T-cell (primary cell): ENCODE data around the gene ADSL. TPM values are rescaled to one million over a fixed set of nuclear protein-coding genes. Genes with fewer than 3 reads are reported as not detected.
A peak's percentile ranks its signal among the peaks of the same experiment; 100 is the strongest.

Source experiments
- ATAC-seq, 4 experiments: fragments of 200-7000 bp in 3 of 4; fragments of 150-1000 bp in 1 of 4; cut with Tn5 transposase; replicated peaks in 1 of 4; 1 replicate in 3 of 4; 2 replicates in 1 of 4; pipeline ENCODE4 v1.10.0; 2021; ENCODE audit warnings: moderate library complexity in 3 of 4, mild to moderate bottlenecking in 2 of 4, moderate number of reproducible peaks in 1 of 4
- CTCF ChIA-PET, 2 donors: fragments of 300-600 bp; sonication (Branson Sonifier 250); formaldehyde crosslinking; loops; one replicate each; lab custom pipeline; 2022; ENCODE audit warnings: antibody characterized with exemption in 2 of 2; lab: Charles Lee
- POLR2A ChIA-PET, 2 donors: fragments of 300-600 bp; sonication (Branson Sonifier 250); formaldehyde crosslinking; loops; one replicate each; lab custom pipeline; 2022; ENCODE audit warnings: antibody characterized with exemption in 2 of 2; lab: Charles Lee
- DNase-seq, 35 experiments: peaks; one replicate each; pipeline versions ENCODE4 v3.0.0 to v3.0.0-alpha.2; 2013 to 2023
- H3K27ac ChIP-seq: one replicate; pipeline ENCODE4 v1.5.1; 2013; ENCODE audit warnings: low read length
- H3K27me3 ChIP-seq, 2 experiments: replicated peaks in 1 of 2; 1 replicate in 1 of 2; 2 replicates in 1 of 2; pipeline versions ENCODE4 v1.6.1 to v1.7.0; 2013; ENCODE audit warnings: low read length in 1 of 2, mixed read lengths in 1 of 2; ENCODE audit not compliant: control insufficient read depth in 2 of 2, insufficient read depth in 2 of 2; ENCODE audit errors: extremely low read depth in 1 of 2
- H3K36me3 ChIP-seq, 2 donors: 1 replicate in 1 of 2; 2 replicates in 1 of 2; pipeline versions ENCODE4 v1.6.1 to v1.7.0; 2013; ENCODE audit warnings: low read length in 1 of 2; ENCODE audit not compliant: control insufficient read depth in 2 of 2, insufficient read depth in 1 of 2; ENCODE audit errors: extremely low read depth in 1 of 2
- H3K4me1 ChIP-seq, 2 experiments: 1 replicate in 1 of 2; 2 replicates in 1 of 2; pipeline versions ENCODE4 v1.6.1 to v1.7.0; 2013; ENCODE audit warnings: low read length in 2 of 2, mixed read lengths in 1 of 2; ENCODE audit not compliant: insufficient read depth in 2 of 2, control insufficient read depth in 1 of 2; ENCODE audit errors: extremely low read depth in 1 of 2
- H3K4me3 ChIP-seq, 2 donors: 1 replicate in 1 of 2; 2 replicates in 1 of 2; pipeline versions ENCODE4 v1.5.1 to v1.7.0; 2013; ENCODE audit warnings: mild to moderate bottlenecking in 2 of 2, low read length in 1 of 2, moderate library complexity in 1 of 2; ENCODE audit not compliant: control insufficient read depth in 1 of 2; ENCODE audit errors: extremely low read depth in 1 of 2
- H3K9me3 ChIP-seq: 2 replicates; pipeline ENCODE4 v1.7.0; 2013
- H3K27ac Mint-ChIP-seq, 2 donors: one replicate each; pipeline ENCODE4 v1.8.0; 2020 to 2021; ENCODE audit warnings: mild to moderate bottlenecking in 2 of 2, mixed read lengths in 2 of 2
- H3K27me3 Mint-ChIP-seq, 2 donors: one replicate each; pipeline ENCODE4 v1.8.0; 2021 to 2022; ENCODE audit warnings: mixed read lengths in 2 of 2
- H3K36me3 Mint-ChIP-seq: one replicate; pipeline ENCODE4 v1.8.0; 2021; ENCODE audit warnings: mixed read lengths
- H3K4me1 Mint-ChIP-seq, 3 donors: one replicate each; pipeline ENCODE4 v1.8.0; 2020 to 2022; ENCODE audit warnings: mixed read lengths in 3 of 3, mild to moderate bottlenecking in 1 of 3
- H3K4me3 Mint-ChIP-seq, 3 donors: one replicate each; pipeline ENCODE4 v1.8.0; 2020 to 2022; ENCODE audit warnings: mild to moderate bottlenecking in 3 of 3, mixed read lengths in 3 of 3, moderate library complexity in 3 of 3
- H3K9me3 Mint-ChIP-seq, 3 donors: one replicate each; pipeline ENCODE4 v1.8.0; 2020 to 2022; ENCODE audit warnings: mixed read lengths in 3 of 3
- WGBS: methylation state at CpG from one replicate; pipeline ENCODE4 v1.1.5; 2013; ENCODE audit warnings: missing lambda C conversion rate; ENCODE audit not compliant: insufficient coverage; 5-methylcytosine and 5-hydroxymethylcytosine counted together
- total RNA-seq, 35 experiments: library from RNA in 6 of 35; stranded (reverse) in 6 of 35; fragments of 120-200 nt in 1 of 35; gene quantifications; one replicate each; pipeline versions ENCODE4 v1.2.1 to v1.2.4 and lab custom pipeline; 2013 to 2026

Gene ADSL
- total RNA-seq, 5 donors from 2014 or later (not counting 1 experiment from before 2014, with no cell fraction given): 64.0 to 84.3 (median 75.1) TPM

DNA sequence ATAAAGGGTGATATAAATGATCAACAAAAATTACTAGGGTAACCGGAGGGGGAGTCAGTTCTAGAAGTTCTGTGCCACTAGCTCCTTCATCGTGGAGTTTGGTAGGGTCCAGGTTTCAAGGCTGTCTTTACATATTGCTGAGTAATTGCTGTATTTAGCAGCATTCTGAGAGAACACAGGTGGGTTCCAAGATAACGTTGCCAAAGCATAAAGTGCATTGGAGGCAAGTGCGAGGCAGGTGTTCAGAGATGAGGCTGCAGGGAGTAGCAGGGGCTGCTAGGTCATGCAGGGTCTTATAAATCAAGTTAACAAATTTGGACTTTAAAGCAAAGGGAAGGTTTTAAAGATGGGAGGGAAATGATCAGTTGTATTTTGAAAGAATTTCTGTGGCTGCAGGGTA is 41.9 kb downstream of the ADSL start:
- ATAC-seq: no peak
- WGBS: 58% methylated on average over 4 of the region's 4 CpGs
- no peak overlapping the region for H3K4me3 Mint-ChIP-seq
- no peak for DNase-seq
- Histone ChIP-seq H3K27me3 (no peaks in the 10 kb centered on the region), H3K9me3 (no peaks in the 10 kb centered on the region), H3K36me3 (peaks cover 0 to 2% of the 10 kb centered on the region in 2 donors), H3K4me3 (no peak overlapping the region), H3K4me1 (peaks cover 34% of the 10 kb centered on the region in 2 experiments), H3K27ac (no peak overlapping the region)
- ChIA-PET CTCF (interaction anchor here in 1 of 2 donors (0.5 to 1.1 kb wide), 3 partner anchors 13 to 94 kb away, joined by 3 to 4 read pairs (median 3); no protein-coding TSS in a partner anchor), POLR2A (interaction anchor here in 1 of 2 donors (0.6 to 0.7 kb wide), 2 partner anchors 314 to 327 kb away, joined by 4 read pairs; no protein-coding TSS in a partner anchor)
- peak overlapping the region; percentile 62 to 74 for H3K27ac Mint-ChIP-seq
- H3K9me3 Mint-ChIP-seq: no peaks in the 10 kb centered on the region
- peaks cover 67 to 75% (median 69%) of the 10 kb centered on the region in 3 donors for H3K4me1 Mint-ChIP-seq
- peaks cover 8% of the 10 kb centered on the region for H3K36me3 Mint-ChIP-seq
- H3K27me3 Mint-ChIP-seq: no peaks in the 10 kb centered on the region

DNA sequence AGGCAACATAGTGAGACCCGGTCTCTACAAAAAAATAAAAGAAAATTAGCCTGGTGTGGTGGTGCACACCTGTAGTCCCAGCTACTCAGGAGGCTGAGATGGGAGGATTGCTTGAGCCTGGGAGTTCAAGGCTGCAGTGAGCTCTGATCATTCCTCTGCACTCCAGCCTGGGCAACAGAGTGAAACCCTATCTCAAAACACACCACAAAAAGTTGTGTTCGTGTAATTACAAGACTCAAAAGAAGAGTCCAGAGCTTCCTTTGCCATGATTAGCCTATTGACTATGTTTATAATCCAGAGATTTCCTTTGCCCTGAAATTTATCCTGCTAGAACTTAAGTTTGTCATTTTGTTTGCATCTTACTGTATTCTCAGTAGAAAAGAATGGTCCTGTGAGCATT is 45.1 kb downstream of the ADSL start:
- Histone ChIP-seq H3K27me3 (no peaks in the 10 kb centered on the region), H3K9me3 (no peaks in the 10 kb centered on the region), H3K27ac (no peak overlapping the region), H3K4me3 (no peak overlapping the region), H3K36me3 (peaks cover 0 to 2% of the 10 kb centered on the region in 2 donors), H3K4me1 (peaks cover 23 to 27% of the 10 kb centered on the region in 2 experiments)
- Mint-ChIP-seq H3K4me1 (peaks cover 69 to 79% (median 70%) of the 10 kb centered on the region in 3 donors), H3K27ac (peak overlapping the region; percentile 37 to 46), H3K36me3 (peaks cover 11% of the 10 kb centered on the region), H3K4me3 (no peak overlapping the region), H3K27me3 (no peaks in the 10 kb centered on the region), H3K9me3 (no peaks in the 10 kb centered on the region)
- DNase-seq (no peak), ATAC-seq (no peak)
- ChIA-PET POLR2A (no interaction called here), CTCF (no interaction called here)
- no CpG with 5 or more reads among the region's 2 CpGs for WGBS

DNA sequence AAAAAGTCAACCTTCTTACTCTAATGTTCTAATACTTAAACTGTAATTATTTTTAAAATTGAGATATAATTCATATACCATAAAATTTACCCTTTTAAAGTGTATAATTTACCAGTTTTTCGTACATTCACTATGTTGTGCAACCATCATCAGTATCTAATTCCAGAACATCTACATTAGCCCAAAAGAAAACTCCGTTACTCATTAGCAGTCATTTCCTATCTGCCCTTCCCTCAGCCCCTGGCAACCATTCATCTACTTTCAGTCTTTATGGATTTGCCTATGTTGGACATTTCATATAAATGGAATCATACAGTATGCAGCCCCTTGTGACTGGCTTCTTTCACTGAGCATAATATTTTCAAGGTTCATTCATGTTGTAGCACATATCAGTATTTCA is 46.3 kb downstream of the ADSL start:
- no peak overlapping the region for H3K27ac ChIP-seq
- ChIA-PET POLR2A (interaction anchor here (0.5 to 0.6 kb wide), 3 partner anchors 8 to 65 kb away, joined by 4 to 8 read pairs (median 4); no protein-coding TSS in a partner anchor), CTCF (no interaction called here)
- WGBS: 100% methylated on average over 1 of the region's 2 CpGs
- Mint-ChIP-seq H3K27ac (peak overlapping the region in 1 of 2 donors; percentile 80), H3K9me3 (no peaks in the 10 kb centered on the region), H3K4me1 (peaks cover 72 to 79% (median 73%) of the 10 kb centered on the region in 3 donors), H3K4me3 (no peak overlapping the region), H3K36me3 (peaks cover 14% of the 10 kb centered on the region), H3K27me3 (no peaks in the 10 kb centered on the region)
- ATAC-seq (no peak), DNase-seq (no peak)
- H3K9me3 ChIP-seq: no peaks in the 10 kb centered on the region
- H3K27me3 ChIP-seq: no peaks in the 10 kb centered on the region
- H3K4me3 ChIP-seq: no peak overlapping the region
- peaks cover 0 to 2% of the 10 kb centered on the region in 2 donors for H3K36me3 ChIP-seq
- peaks cover 22 to 30% of the 10 kb centered on the region in 2 experiments for H3K4me1 ChIP-seq

DNA sequence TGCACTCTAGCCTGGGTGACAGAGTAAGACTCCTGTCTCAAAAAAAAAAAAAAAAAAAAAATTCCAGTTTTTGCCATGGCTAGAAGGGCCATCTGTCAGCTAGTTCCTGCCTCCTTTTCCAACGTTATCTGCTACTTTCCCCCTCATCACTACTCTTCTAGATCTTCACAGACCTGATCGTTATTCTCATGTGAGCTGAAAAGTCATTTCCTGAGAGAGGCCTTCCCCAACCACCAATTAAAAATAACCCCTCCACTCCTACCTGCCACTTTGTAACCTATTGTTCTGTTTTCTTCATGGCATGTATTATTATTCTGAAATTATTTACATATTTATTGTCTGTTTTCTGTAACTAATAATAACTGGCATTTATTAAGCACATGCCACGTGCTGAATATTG is 48.3 kb downstream of the ADSL start:
- H3K27me3 Mint-ChIP-seq: no peaks in the 10 kb centered on the region
- no peaks in the 10 kb centered on the region for H3K36me3 ChIP-seq
- peak overlapping the region; percentile 50 to 80 for H3K27ac Mint-ChIP-seq
- H3K4me1 ChIP-seq: peaks cover 23 to 36% of the 10 kb centered on the region in 2 experiments
- H3K4me1 Mint-ChIP-seq: peaks cover 71 to 81% (median 74%) of the 10 kb centered on the region in 3 donors
- no peaks in the 10 kb centered on the region for H3K27me3 ChIP-seq
- no peak overlapping the region for H3K4me3 Mint-ChIP-seq
- H3K9me3 Mint-ChIP-seq: no peaks in the 10 kb centered on the region
- no peaks in the 10 kb centered on the region for H3K9me3 ChIP-seq
- no peak overlapping the region for H3K27ac ChIP-seq
- WGBS: 17% methylated on average over 1 of the region's 3 CpGs
- ATAC-seq: peak in 2 of 4 experiments; percentile 33 to 42
- CTCF ChIA-PET: interaction anchor here (0.6 to 0.7 kb wide), 3 partner anchors 463 to 1392 kb away, joined by 4 to 5 read pairs (median 4); no protein-coding TSS in a partner anchor
- peaks cover 7% of the 10 kb centered on the region for H3K36me3 Mint-ChIP-seq
- POLR2A ChIA-PET: interaction anchor here (0.6 to 0.7 kb wide), 4 partner anchors 88 to 420 kb away, joined by 3 to 7 read pairs (median 3); no protein-coding TSS in a partner anchor
- H3K4me3 ChIP-seq: no peak overlapping the region
- DNase-seq: no peak

DNA sequence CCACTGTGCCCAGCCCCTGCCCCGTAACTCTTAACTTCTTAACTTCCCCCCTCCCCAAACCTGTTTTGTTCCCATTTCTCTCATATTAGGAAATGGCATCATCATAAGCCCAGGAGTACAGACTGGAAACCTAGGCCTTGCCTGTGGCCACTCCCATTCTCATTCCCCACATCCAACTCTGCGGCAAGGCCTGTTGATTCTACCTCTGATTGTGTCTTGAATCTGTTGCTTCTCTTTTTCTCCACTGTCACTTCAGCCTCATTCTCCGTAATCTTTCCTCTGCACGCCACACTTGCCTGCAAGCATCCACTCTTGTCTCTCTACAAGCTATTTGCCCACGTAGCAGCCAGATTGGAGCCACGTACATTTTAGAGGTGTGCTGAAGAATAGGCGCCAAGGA is 49.3 kb downstream of the ADSL start:
- H3K4me1 ChIP-seq: peaks cover 30 to 46% of the 10 kb centered on the region in 2 experiments
- 94% methylated on average over 4 of the region's 7 CpGs for WGBS

GRCh38 chr22:40396882-40397281 is 50.6 kb downstream of the ADSL start:
- POLR2A ChIA-PET: interaction anchor here (0.6 to 1.2 kb wide), 3 partner anchors 12 to 1254 kb away, joined by 3 read pairs; no protein-coding TSS in a partner anchor

More for the DNA sequence above, 49.3 kb downstream of the ADSL start:
- peaks cover 7% of the 10 kb centered on the region for H3K36me3 Mint-ChIP-seq
- no peak overlapping the region for H3K4me3 ChIP-seq
- no peaks in the 10 kb centered on the region for H3K36me3 ChIP-seq
- H3K27me3 Mint-ChIP-seq: no peaks in the 10 kb centered on the region
- H3K27ac Mint-ChIP-seq: peak overlapping the region; percentile 8 to 83
- H3K27me3 ChIP-seq: no peaks in the 10 kb centered on the region
- peak overlapping the region in 1 of 3 donors; percentile 3 for H3K4me3 Mint-ChIP-seq
- peaks cover 76 to 86% (median 78%) of the 10 kb centered on the region in 3 donors for H3K4me1 Mint-ChIP-seq
- no peaks in the 10 kb centered on the region for H3K9me3 Mint-ChIP-seq
- H3K27ac ChIP-seq: no peak overlapping the region
- ATAC-seq: no peak
- H3K9me3 ChIP-seq: no peaks in the 10 kb centered on the region
- CTCF ChIA-PET: no interaction called here
- no peak for DNase-seq
- POLR2A ChIA-PET: interaction anchor here (0.5 to 0.6 kb wide), 2 partner anchors 14 to 50 kb away, joined by 4 to 7 read pairs; no protein-coding TSS in a partner anchor

More at GRCh38 chr22:40396882-40397281, 50.6 kb downstream of the ADSL start:
- no CpG with 5 or more reads among the region's 4 CpGs for WGBS
- Mint-ChIP-seq H3K27ac (peak overlapping the region; percentile 79 to 81), H3K4me3 (no peak overlapping the region), H3K36me3 (peaks cover 10% of the 10 kb centered on the region), H3K27me3 (no peaks in the 10 kb centered on the region), H3K9me3 (no peaks in the 10 kb centered on the region), H3K4me1 (peaks cover 81 to 90% (median 83%) of the 10 kb centered on the region in 3 donors)
- Histone ChIP-seq H3K4me3 (no peak overlapping the region), H3K27ac (no peak overlapping the region), H3K36me3 (no peaks in the 10 kb centered on the region), H3K9me3 (no peaks in the 10 kb centered on the region), H3K27me3 (no peaks in the 10 kb centered on the region), H3K4me1 (peaks cover 41 to 58% of the 10 kb centered on the region in 2 experiments)
- CTCF ChIA-PET: no interaction called here
- DNase-seq (no peak), ATAC-seq (no peak)
